HG03095 (cell line): ENCODE measurements around the gene TCF12.

Experiments used
- ATAC-seq: cut with Tn5 transposase; IDR thresholded peaks from one replicate; pipeline ENCODE4 v1.9.1; 2021; ENCODE audit warnings: moderate library complexity; ENCODE audit not compliant: unreplicated experiment

Gene TCF12

DNA sequence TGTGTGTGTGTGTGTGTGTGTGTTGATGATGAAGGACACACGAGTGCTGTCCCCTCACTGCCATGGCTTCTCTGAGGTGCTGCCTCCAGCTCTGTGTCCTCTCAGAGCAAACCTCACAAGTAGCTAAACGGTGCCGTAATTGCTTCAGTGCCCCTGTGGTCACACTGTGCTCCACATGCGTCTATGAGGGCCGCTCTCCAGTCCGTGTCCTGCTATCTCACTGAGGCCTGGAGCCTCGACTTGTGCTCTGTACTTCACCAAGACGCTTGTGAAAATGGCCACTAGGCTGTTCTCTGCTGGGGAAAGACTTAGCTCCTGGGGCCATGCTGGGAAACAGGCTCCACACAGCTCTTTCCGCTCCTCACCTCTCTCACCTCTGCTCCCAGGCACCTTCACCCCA lies 392.4 kb downstream of the TCF12 start:
- ATAC-seq, result no peak

DNA sequence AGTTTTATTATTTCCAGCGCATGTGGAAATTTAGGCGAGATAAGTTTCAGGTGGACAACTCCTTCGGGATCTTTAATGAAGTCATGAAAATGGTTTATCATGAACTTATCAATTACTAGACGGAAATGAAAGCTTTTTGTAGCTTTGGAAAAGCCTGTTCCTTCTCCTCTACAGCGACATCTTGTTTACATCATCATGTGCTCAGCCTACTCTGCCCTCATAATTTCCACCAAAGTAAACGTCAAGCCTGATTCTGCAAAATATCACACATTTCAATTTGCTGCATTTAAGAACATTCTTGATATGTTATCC lies 393.5 kb downstream of the TCF12 start:
- ATAC-seq, result no peak

- no peak for ATAC-seq
Observed at GRCh38 chr15:57312318-57313133, 394.1 kb downstream of the TCF12 start.

GRCh38 chr15:57313134-57313483 lies 394.7 kb downstream of the TCF12 start:
- ATAC-seq, result no peak

GRCh38 chr15:57314221-57314620 lies 395.8 kb downstream of the TCF12 start:
- ATAC-seq, result no peak

DNA sequence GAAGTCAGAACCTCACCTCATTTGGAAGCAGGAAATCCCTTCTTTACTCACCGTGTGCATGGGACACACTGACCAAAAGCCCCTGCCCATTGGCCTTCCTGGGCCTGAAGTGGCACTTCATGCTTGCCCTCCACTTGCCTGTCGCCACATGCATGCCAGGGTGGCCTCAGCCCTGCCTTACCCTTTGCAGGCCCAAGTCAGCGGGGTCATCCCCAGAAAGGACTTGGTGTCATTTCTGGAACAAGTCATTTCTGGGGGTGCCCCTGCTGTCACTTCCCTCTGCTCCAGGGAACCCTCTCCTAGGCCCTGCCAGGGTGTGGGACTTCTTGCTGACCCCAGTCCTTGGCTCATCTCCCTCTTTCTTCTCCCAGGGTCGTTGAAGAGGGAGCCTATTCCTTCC lies 398.0 kb downstream of the TCF12 start:
- ATAC-seq, result no peak

DNA sequence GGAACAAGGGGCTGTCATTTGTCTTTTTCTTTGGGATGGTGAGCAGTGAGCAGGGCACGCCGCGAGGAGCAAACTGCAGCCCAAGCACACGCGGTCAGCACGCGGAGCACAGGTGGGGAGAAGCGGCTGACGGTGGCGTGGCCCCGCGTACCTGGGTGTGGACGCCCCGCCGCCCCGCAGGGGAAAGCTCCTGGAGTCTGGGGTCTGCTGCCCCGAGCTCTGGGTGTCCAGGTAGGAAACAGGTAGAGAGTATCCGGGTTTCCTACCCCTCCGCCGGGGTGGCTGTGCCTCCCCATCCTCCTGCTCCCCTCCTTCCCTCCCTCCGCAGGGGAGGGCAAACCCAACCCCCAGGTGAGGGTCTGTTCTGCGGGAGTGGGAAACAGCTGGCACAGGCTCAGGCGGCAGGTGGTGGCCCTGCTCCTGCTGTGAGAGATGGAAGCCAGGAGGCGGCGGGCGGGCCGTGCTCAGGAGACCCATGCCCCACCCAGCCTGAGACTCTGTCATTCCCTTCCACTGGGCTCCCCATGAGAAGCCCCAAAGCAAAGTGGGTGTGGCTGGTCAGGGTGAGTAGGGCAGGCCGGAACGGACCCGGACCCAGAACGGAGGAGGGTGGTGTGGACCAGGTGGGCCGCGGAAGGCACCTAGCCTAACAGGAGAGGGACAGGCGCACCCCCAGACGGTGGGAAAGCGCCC lies 400.9 kb downstream of the TCF12 start:
- no peak for ATAC-seq

GRCh38 chr15:57319919-57320560 lies 401.6 kb downstream of the TCF12 start:
- no peak for ATAC-seq

DNA sequence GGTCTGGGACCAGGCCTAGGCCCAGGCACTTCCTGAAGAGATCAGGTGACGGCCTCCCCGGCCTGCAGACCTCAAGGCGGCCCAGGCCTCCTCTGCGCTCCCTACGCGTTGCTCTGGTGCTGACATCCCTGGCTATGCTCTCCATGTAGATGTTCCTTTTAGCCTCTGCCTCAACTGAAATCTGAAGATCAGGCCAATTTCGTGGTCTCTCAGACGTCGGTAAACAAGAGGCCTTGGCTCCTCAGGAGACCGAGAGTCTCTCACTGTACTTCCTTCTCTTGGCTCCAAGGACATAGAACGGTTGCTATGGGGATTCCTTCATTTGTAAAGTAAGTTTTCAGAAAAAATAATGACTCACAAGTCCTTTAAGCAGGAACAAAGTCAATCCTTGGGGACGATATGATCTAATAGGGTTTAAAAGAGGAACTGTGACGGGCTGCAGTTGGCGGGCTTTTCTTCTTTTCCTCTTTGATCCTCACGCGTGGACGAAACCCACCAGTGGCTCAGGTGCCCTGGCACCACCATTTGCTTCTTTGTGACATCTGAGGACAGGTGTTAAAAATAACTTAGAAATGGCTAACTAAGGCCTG lies 402.3 kb downstream of the TCF12 start:
- ATAC-seq, result no peak

DNA sequence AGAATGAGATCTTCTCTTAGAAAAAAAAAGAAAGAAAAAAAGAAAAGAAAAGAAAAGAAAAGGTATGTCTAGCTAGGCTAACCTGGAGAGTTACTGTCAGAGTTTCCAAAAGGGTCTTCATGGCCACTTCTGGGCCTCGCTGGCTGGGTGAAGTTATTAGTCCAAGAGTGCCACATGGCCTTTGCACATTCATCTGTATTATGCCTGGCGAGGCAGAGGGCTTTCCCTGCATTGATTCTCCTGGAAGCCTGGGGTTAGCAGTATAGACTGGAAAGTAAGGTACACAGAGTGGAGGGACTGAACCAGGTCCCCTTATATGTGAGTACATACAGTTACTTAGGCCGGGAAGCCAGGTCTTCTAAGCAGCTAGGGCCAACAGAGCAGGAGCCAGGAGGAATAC lies 403.0 kb downstream of the TCF12 start:
- ATAC-seq, result no peak

DNA sequence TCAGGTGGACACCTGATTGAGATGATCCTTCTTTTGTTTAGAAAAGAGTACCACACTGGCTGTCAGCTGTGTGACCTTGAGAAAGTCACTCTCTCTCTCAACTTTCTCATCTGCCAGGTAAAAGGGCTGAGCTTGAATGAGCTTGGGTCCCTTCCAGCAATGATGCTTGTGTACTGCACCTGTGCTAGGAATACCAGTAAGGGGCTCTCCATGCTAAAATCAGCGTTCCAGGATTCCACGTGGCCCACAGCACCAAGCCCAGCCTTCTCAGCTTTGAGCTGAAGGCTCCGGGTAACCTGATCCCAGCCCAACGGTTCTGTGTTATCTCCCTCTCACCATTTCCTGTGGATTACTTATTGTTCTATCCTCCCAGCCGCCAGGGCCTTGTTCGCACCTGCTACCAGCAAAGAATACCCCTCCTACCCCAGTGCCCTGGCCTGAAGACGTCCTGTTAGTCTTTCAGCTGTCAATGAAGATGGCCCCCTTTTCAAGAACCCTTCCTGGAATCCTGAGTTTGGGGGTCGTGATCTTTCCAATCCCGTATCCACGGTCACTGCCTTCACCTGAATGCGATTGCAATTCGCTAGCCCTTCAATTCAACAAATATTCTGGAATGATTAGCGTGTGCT lies 403.6 kb downstream of the TCF12 start:
- no peak for ATAC-seq

- ATAC-seq, result no peak
Observed at GRCh38 chr15:57322602-57323250, 404.3 kb downstream of the TCF12 start.

DNA sequence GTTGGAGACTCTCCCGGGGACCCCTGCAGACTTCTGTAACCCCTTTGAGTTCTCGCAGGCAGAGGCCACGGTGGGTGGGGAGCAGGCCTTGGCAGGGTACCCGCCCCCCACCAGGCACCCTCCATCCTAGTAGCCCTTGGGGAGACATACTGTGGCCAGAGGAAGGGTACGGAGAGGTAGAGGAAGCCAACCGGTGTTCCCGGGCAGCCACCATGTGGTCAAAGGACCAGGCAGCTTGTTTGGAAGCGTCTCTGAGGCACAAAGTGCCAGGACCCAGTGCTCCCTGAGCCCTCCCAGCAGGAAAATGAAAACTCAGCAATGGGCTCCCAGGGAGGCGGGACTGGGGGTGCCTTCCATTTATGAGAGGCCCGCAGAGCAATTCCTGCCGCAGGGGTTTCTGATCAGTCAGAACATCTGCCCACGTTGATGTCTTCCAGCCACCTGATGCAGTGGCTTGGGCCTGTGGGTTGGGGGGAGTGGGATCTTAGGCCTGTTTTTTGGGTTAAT lies 404.9 kb downstream of the TCF12 start:
- ATAC-seq, result no peak

GRCh38 chr15:57323806-57324589 lies 405.6 kb downstream of the TCF12 start:
- ATAC-seq, result no peak

- no peak for ATAC-seq
Observed at GRCh38 chr15:57324590-57324890, 406.1 kb downstream of the TCF12 start.

DNA sequence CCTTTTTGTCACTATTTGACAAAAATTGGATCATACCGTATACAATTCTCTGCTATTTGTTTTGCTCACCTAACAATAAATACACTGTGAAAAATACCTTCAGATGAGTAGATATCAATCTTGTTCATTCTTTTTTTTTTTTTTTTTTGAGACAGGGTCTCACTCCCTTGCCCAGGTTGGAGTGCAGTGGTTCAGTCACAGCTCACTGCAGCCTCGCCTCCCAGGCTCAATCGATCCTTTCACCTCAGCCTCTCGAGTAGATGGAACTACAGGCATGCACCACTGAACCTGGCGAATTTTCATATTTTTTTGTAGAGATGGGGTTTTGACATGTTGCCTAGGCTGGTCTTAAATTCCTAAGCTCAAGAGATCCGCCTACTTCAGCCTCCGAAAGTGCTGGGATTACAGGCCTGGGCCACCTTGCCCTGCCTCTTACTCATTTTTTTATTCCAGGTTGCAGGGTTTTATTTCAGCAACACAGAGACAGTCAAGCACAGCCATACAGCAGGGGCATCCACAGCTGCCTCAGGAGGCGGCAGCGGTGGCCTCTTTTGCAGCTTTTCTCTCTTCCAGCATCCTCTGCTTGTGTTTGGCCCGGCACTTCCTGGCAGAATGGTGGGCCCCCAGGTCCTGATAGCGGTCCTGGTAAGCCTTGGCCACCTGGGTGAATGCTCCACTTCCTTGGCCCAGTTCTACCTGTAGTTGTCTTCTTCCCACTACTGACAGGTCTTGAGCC lies 406.7 kb downstream of the TCF12 start:
- ATAC-seq, result no peak

GRCh38 chr15:57326196-57326595 lies 407.8 kb downstream of the TCF12 start:
- ATAC-seq, result no peak

DNA sequence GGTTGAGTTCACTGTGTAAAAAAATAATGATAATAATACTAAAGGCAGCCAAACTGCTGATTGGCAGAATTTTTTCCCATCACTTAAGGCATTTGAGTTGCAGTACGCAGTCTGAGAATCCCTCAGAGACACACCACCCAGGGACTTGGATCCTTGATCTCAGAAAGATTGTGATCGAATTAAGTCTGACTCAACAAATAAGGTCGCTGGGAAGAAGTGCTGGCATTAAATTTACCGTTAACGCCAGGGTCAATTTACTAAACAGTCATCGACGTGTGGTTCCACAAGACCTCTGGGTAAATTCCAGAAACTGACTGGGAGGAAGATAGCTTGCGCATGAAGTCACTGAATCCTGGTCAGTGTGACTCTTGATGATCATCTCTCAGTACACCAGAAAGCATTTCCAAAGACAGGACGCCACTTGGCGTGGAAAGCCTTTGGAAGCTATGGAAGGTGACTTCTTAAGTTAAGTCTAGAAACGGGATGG lies 409.6 kb downstream of the TCF12 start:
- ATAC-seq, result no peak

DNA sequence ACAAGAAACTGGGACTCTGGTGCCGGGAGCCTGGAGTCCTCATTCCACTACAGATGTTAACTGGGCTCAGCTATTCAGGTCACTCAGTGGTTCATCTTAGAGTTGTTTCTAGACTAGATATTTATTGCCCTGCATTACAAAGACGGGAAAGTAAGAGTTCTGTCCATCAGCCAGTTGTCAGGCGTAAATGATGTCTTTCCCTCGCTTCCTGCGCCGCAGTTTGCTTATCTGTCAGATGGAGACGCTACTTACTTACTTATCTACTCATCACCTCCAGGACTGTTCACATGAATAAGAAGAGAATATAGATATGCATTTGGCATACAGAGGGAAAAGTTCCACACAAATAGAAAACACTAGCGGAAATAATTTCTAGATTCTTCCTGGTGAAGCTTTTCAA lies 410.0 kb downstream of the TCF12 start:
- no peak for ATAC-seq
